Left renal cortex interstitium (tissue), 4 donors: ENCODE measurements around the gene CENPK. TPM values are rescaled to one million over a fixed set of nuclear protein-coding genes. Genes with fewer than 3 reads are reported as not detected.
A peak's percentile ranks its signal among the peaks of the same experiment; 100 is the strongest.
"Not testable (repeated sequence)": the region's sequence is repeated elsewhere in the genome, so short reads cannot be mapped to it uniquely, and the experiment has no call there.

Experiments used
- DNase-seq, 4 donors: peaks; one replicate each; pipeline ENCODE4 v3.0.0-alpha.2; 2013; ENCODE audit warnings: low read depth in 4 of 4, low spot score in 2 of 4, missing footprints in 1 of 4
- polyA plus RNA-seq, 4 donors: library from polyadenylated mRNA; unstranded; fragments of 120-200 nt; gene quantifications; one replicate each; pipeline ENCODE4 v1.2.1, GENCODE V29; 2013; ENCODE audit not compliant: insufficient read length in 4 of 4

The CENPK gene
- polyA plus RNA-seq, result 10 to 100 TPM; 24.1 to 47.3 (median 34.4) TPM

GRCh38 chr5:65562731-65563701, at the start of gene CENPK, which contains the start of gene PPWD1:
Gene CENPK (minus strand): TSS chr5:65563168. CDS start chr5:65554907, 8,261 bp downstream.
Gene PPWD1 (plus strand): TSS chr5:65563296. CDS start chr5:65563311, 15 bp downstream.
- peak; percentile 84 to 93 (median 90) for DNase-seq

GRCh38 chr5:65612298-65612907, 49.4 kb upstream of the CENPK start:
- no peak for DNase-seq

- no peak for DNase-seq
These were observed 48.6 kb upstream of the CENPK start for GRCh38 chr5:65611524-65611923.

GRCh38 chr5:65601761-65602160, 38.8 kb upstream of the CENPK start:
- not testable (repeated sequence) for DNase-seq

- DNase-seq, result no peak
These were observed 25.7 kb upstream of the CENPK start for GRCh38 chr5:65588694-65589093.

GRCh38 chr5:65577141-65577540, 14.2 kb upstream of the CENPK start:
- no peak for DNase-seq

GRCh38 chr5:65570598-65571226, 7.7 kb upstream of the CENPK start:
- DNase-seq, result no peak

- DNase-seq, result no peak
These were observed 3.5 kb upstream of the CENPK start for GRCh38 chr5:65566505-65566904.

GRCh38 chr5:65563777-65564176, 809 bp upstream of the CENPK start:
- DNase-seq, result no peak

- no peak for DNase-seq
These were observed 6.2 kb downstream of the CENPK start for GRCh38 chr5:65556718-65557117.

GRCh38 chr5:65556181-65556580, 6.8 kb downstream of the CENPK start:
- no peak for DNase-seq

- no peak for DNase-seq
These were observed 7.7 kb downstream of the CENPK start for GRCh38 chr5:65555287-65555686.

GRCh38 chr5:65553941-65554340, 9.0 kb downstream of the CENPK start:
- DNase-seq, result no peak

- DNase-seq, result no peak
These were observed 14.7 kb downstream of the CENPK start for GRCh38 chr5:65548281-65548680.

- DNase-seq, result no peak
These were observed 16.8 kb downstream of the CENPK start for GRCh38 chr5:65546141-65546540.

GRCh38 chr5:65544473-65544872, 18.5 kb downstream of the CENPK start:
- no peak for DNase-seq

- no peak for DNase-seq
These were observed 23.1 kb downstream of the CENPK start for GRCh38 chr5:65539827-65540226.

GRCh38 chr5:65535529-65535987, 27.4 kb downstream of the CENPK start:
- no peak for DNase-seq

GRCh38 chr5:65530904-65531303, 32.1 kb downstream of the CENPK start:
- no peak for DNase-seq

GRCh38 chr5:65525726-65526125, 37.2 kb downstream of the CENPK start:
- DNase-seq, result no peak
